HCT116 (cell line): Measurements from ENCODE around the gene C14orf132. TPM values are rescaled to one million over a fixed set of nuclear protein-coding genes. Genes with fewer than 3 reads are reported as not detected.

Experiments
- ATAC-seq: fragments of 200-7000 bp; cut with Tn5 transposase; 2 replicates; pipeline ENCODE4 v1.9.1; 2020; ENCODE audit warnings: mild to moderate bottlenecking, moderate library complexity
- BruUV-seq: library from RNA; stranded (reverse); fragments of 400-500 nt; replicated peaks from 2 replicates; lab custom pipeline; 2021; lab: Mats Ljungman, UMichigan
- CTCF ChIA-PET: fragments of 300-600 bp; sonication (Branson Sonifier 250); formaldehyde crosslinking; loops from one replicate; lab custom pipeline; 2021; ENCODE audit warnings: antibody characterized with exemption; lab: Charles Lee
- POLR2A ChIA-PET: fragments of 300-600, 350-600 bp; sonication (Branson Sonifier 250); formaldehyde crosslinking; loops from one replicate; lab custom pipeline; 2021; ENCODE audit warnings: antibody characterized with exemption; lab: Charles Lee
- RAD21 ChIA-PET, 2 experiments: fragments of 300-600 bp; sonication (Branson Sonifier 250); formaldehyde crosslinking; loops; one replicate each; lab custom pipeline; 2023; ENCODE audit warnings: low total read pairs in 2 of 2; ENCODE audit not compliant: uncharacterized antibody in 2 of 2, unreplicated experiment in 2 of 2, low non-redundant PET in 1 of 2; lab: Charles Lee
- DNase-seq: peaks from one replicate; pipeline ENCODE4 v3.0.0-alpha.2; 2010; ENCODE audit warnings: low read depth, low spot score
- H2AFZ ChIP-seq: fragments of 200-600 bp; shearing (Covaris generic), sonication (generic); 2 replicates; pipeline ENCODE4 v1.6.1; 2017; ENCODE audit warnings: low read depth, mixed run types, mixed read lengths, antibody characterized with exemption, low read length; ENCODE audit not compliant: poor library complexity, severe bottlenecking
- H3K27ac ChIP-seq: 2 replicates; pipeline ENCODE4 v1.5.1; 2012; ENCODE audit warnings: low read depth, low read length
- H3K27me3 ChIP-seq: fragments of 200-600 bp; sonication (generic); 2 replicates; pipeline ENCODE4 v1.6.1; 2016; ENCODE audit warnings: mixed run types, low read length, mixed read lengths; ENCODE audit not compliant: insufficient read depth
- H3K36me3 ChIP-seq, 2 experiments: fragments of 200-500 bp in 1 of 2; fragments of 200-600 bp in 1 of 2; sonication (Bioruptor generic) in 1 of 2; sonication (generic) in 1 of 2; 2 replicates each; pipeline versions ENCODE4 v1.5.1 to v1.6.1; 2014 to 2016; ENCODE audit warnings: low read length in 2 of 2, inconsistent platforms in 1 of 2, mixed read lengths in 1 of 2, mixed run types in 1 of 2; ENCODE audit not compliant: insufficient read depth in 2 of 2, control insufficient read depth in 1 of 2
- H3K4me1 ChIP-seq, 2 experiments: fragments of 200-600 bp in 1 of 2; sonication (generic) in 1 of 2; 2 replicates each; pipeline versions ENCODE4 v1.5.1 to v1.6.1; 2012 to 2017; ENCODE audit warnings: low read length in 2 of 2, inconsistent platforms in 1 of 2, mild to moderate bottlenecking in 1 of 2, mixed read lengths in 1 of 2, mixed run types in 1 of 2, moderate library complexity in 1 of 2; ENCODE audit not compliant: insufficient read depth in 2 of 2, control insufficient read depth in 1 of 2
- H3K4me2 ChIP-seq: fragments of 200-600 bp; sonication (generic); 2 replicates; pipeline ENCODE4 v1.6.1; 2017; ENCODE audit warnings: mixed run types, low read length, mixed read lengths
- H3K4me3 ChIP-seq, 2 experiments: fragments of 200-600 bp in 1 of 2; sonication (generic) in 1 of 2; replicated peaks in 1 of 2; 2 replicates each; pipeline ENCODE4 v1.5.1; 2011 to 2016; ENCODE audit warnings: low read length in 2 of 2, control low read depth in 1 of 2, low read depth in 1 of 2, mild to moderate bottlenecking in 1 of 2, mixed read lengths in 1 of 2, mixed run types in 1 of 2
- H3K79me2 ChIP-seq: fragments of 200-600 bp; sonication (generic); 2 replicates; pipeline ENCODE4 v1.6.1; 2017; ENCODE audit warnings: mild to moderate bottlenecking, mixed run types, low read length, moderate library complexity, mixed read lengths; ENCODE audit not compliant: insufficient read depth
- H3K9ac ChIP-seq: fragments of 200-600 bp; sonication (generic); 2 replicates; pipeline ENCODE4 v1.6.1; 2016; ENCODE audit warnings: low read length, mixed read lengths
- H3K9me2 ChIP-seq: fragments of 200-600 bp; sonication (generic), shearing (Covaris generic); 2 replicates; pipeline ENCODE4 v1.6.1; 2017; ENCODE audit warnings: mixed run types, mild to moderate bottlenecking, moderate library complexity; ENCODE audit not compliant: insufficient read depth
- H3K9me3 ChIP-seq, 2 experiments: fragments of 200-500 bp in 1 of 2; fragments of 200-600 bp in 1 of 2; sonication (Bioruptor generic) in 1 of 2; sonication (generic) in 1 of 2; 2 replicates each; pipeline ENCODE4 v1.6.1; 2014 to 2017; ENCODE audit warnings: low read length in 2 of 2, mixed read lengths in 2 of 2, inconsistent platforms in 1 of 2, low read depth in 1 of 2, mild to moderate bottlenecking in 1 of 2, mixed run types in 1 of 2, moderate library complexity in 1 of 2; ENCODE audit not compliant: control insufficient read depth in 1 of 2, insufficient read depth in 1 of 2
- H4K20me1 ChIP-seq: fragments of 200-600 bp; sonication (generic), shearing (Covaris generic); 2 replicates; pipeline ENCODE4 v1.6.1; 2017; ENCODE audit warnings: mixed run types, mild to moderate bottlenecking, moderate library complexity; ENCODE audit not compliant: insufficient read depth
- ATF3 ChIP-seq: IDR thresholded peaks from 2 replicates; pipeline ENCODE4 v1.6.1; 2012
- CBX3 ChIP-seq: IDR thresholded peaks from 2 replicates; pipeline ENCODE4 v1.6.1; 2012; ENCODE audit warnings: low read depth
- CTCF ChIP-seq, 3 experiments: fragments of 200-600 bp in 1 of 3; sonication (generic) in 1 of 3; IDR thresholded peaks in 2 of 3; conservative IDR thresholded peaks in 1 of 3; 2 replicates each; pipeline ENCODE4 v1.5.1; 2012 to 2017; ENCODE audit warnings: low read depth in 2 of 3, low read length in 2 of 3, antibody characterized with exemption in 1 of 3, borderline replicate concordance in 1 of 3, control low read depth in 1 of 3, mild to moderate bottlenecking in 1 of 3, mixed read lengths in 1 of 3, mixed run types in 1 of 3, moderate library complexity in 1 of 3; ENCODE audit not compliant: insufficient read depth in 1 of 3
- EGR1 ChIP-seq: IDR thresholded peaks from 2 replicates; pipeline ENCODE4 v1.6.1; 2012; ENCODE audit warnings: low read depth
- ELF1 ChIP-seq: IDR thresholded peaks from 2 replicates; pipeline ENCODE4 v1.6.1; 2012; ENCODE audit warnings: low read depth, borderline replicate concordance
- EZH2 ChIP-seq: fragments of 200-600 bp; sonication (generic); IDR thresholded peaks from 2 replicates; pipeline ENCODE4 v1.6.1; 2017; ENCODE audit warnings: antibody characterized with exemption, mixed run types
- EZH2phosphoT487 ChIP-seq: fragments of 200-600 bp; IDR thresholded peaks from 2 replicates; pipeline ENCODE4 v1.6.1; 2018; ENCODE audit warnings: antibody characterized with exemption, borderline replicate concordance
- FOSL1 ChIP-seq: IDR thresholded peaks from 2 replicates; pipeline ENCODE4 v1.6.1; 2012; ENCODE audit warnings: low read depth
- MAX ChIP-seq: IDR thresholded peaks from 2 replicates; pipeline ENCODE4 v1.6.1; 2012
- POLR2A ChIP-seq: IDR thresholded peaks from 2 replicates; pipeline ENCODE4 v1.7.0; 2011; ENCODE audit warnings: borderline replicate concordance; ENCODE audit not compliant: insufficient read depth, insufficient read length; ENCODE audit errors: extremely low read depth
- POLR2AphosphoS5 ChIP-seq: IDR thresholded peaks from 2 replicates; pipeline ENCODE4 v1.6.1; 2011; ENCODE audit warnings: mild to moderate bottlenecking, low read depth, low read length, moderate library complexity
- REST ChIP-seq: IDR thresholded peaks from 2 replicates; pipeline ENCODE4 v1.6.1; 2012; ENCODE audit warnings: low read depth
- SIN3A ChIP-seq: IDR thresholded peaks from 2 replicates; pipeline ENCODE4 v1.6.1; 2012; ENCODE audit warnings: low read depth
- SP1 ChIP-seq: IDR thresholded peaks from 2 replicates; pipeline ENCODE4 v1.6.1; 2012; ENCODE audit warnings: low read depth
- TCF7L2 ChIP-seq: IDR thresholded peaks from 2 replicates; pipeline ENCODE4 v1.7.0; 2011; ENCODE audit warnings: borderline replicate concordance, inconsistent platforms; ENCODE audit not compliant: insufficient read depth, insufficient read length; ENCODE audit errors: extremely low read depth
- YY1 ChIP-seq: IDR thresholded peaks from 2 replicates; pipeline ENCODE4 v1.6.1; 2011; ENCODE audit warnings: low read length, low read depth, moderate library complexity, mild to moderate bottlenecking; ENCODE audit not compliant: insufficient replicate concordance; ENCODE audit errors: extremely low read depth
- ZFX ChIP-seq: fragments of 450-650 bp; IDR thresholded peaks from 2 replicates; pipeline ENCODE4 v1.6.1; 2017
- intact Hi-C: fragments of 100-400 bp; cut with micrococcal nuclease; formaldehyde crosslinking; loops from 2 replicates; pipeline ENCODE4 v1.10.0; 2022
- total RNA-seq: library from RNA; stranded (reverse); gene quantifications from one replicate; pipeline ENCODE4 v1.2.1, GENCODE V29; 2021; ENCODE audit not compliant: unreplicated experiment

C14orf132 gene
- total RNA-seq, 1 experiment from 2014 or later: 3.4 TPM

- intact Hi-C loops: no loop called here
- Histone ChIP-seq H3K79me2 (no peaks in the 10 kb centered on the region), H3K36me3 (no peaks in the 10 kb centered on the region; a peak in 1 of 4 replicates), H3K9ac (no peak overlapping the region), H3K4me2 (no peak overlapping the region), H4K20me1 (no peaks in the 10 kb centered on the region), H3K27me3 (no peaks in the 10 kb centered on the region), H3K27ac (no peak overlapping the region), H3K4me1 (no peaks in the 10 kb centered on the region), H3K4me3 (no peak overlapping the region), H3K9me2 (no peaks in the 10 kb centered on the region), H2AFZ (no peak overlapping the region), H3K9me3 (no peaks in the 10 kb centered on the region)
- ATAC-seq (no peak), DNase-seq (no peak)
- no peak for TF ChIP-seq ZFX
- no peak for TF ChIP-seq POLR2AphosphoS5
- no peak for TF ChIP-seq ELF1
- no peak for TF ChIP-seq REST
- no peak for TF ChIP-seq SP1
- TF ChIP-seq EZH2phosphoT487: no peak
- no peak for TF ChIP-seq EGR1
- no peak for TF ChIP-seq YY1
- TF ChIP-seq POLR2A: no peak
- TF ChIP-seq FOSL1: no peak
- TF ChIP-seq TCF7L2: no peak
- TF ChIP-seq CBX3: no peak
- no peak for TF ChIP-seq EZH2
- no peak for TF ChIP-seq SIN3A
- no peak for TF ChIP-seq CTCF (IDR thresholded peaks at IDR 0.05 in 2 of 3, conservative IDR thresholded peaks at IDR 0.05 in 1 of 3; ENCODE audit: borderline replicate concordance in 1 of 3, insufficient read depth in 1 of 3, low read depth in 2 of 3, low read length in 2 of 3)
- no peak for TF ChIP-seq ATF3
- TF ChIP-seq MAX: no peak
- ChIA-PET CTCF (interaction anchor here (1.0 to 2.6 kb wide), 2 partner anchors 48 to 54 kb away, joined by 3 to 12 read pairs; no protein-coding TSS in a partner anchor), POLR2A (no interaction called here), RAD21 (interaction anchor here in 1 of 2 experiments (1.4 kb wide), 1 partner anchor 46 kb away, joined by 3 read pairs; no protein-coding TSS in a partner anchor)
- no TSS peak for BruUV-seq
Measured at GRCh38 chr14:96052541-96053247, 13.5 kb downstream of the C14orf132 start.
